Measurements from ENCODE around the gene TRMT1.

TRMT1 gene

GRCh38 chr19:13055213-13056051 lies 61.1 kb downstream of the TRMT1 start:
- ChIA-PET CTCF (interaction anchor here (0.6 to 3.4 kb wide), 9 partner anchors 11 to 683 kb away, joined by 3 to 11 read pairs (median 7); no protein-coding TSS in a partner anchor), POLR2A (interaction anchor here (0.6 to 2.5 kb wide), 11 partner anchors 10 to 111 kb away, joined by 3 to 11 read pairs (median 3); no protein-coding TSS in a partner anchor)
- TF ChIP-seq HDGF (IDR thresholded peaks at IDR 0.05; ENCODE audit: borderline replicate concordance) (no peak), FOXA1 (IDR thresholded peaks at IDR 0.05) (no peak), NFRKB (IDR thresholded peaks at IDR 0.05) (no peak), LEF1 (IDR thresholded peaks at IDR 0.05; ENCODE audit: borderline replicate concordance) (no peak), SUZ12 (IDR thresholded peaks at IDR 0.05) (no peak), CTBP1 (IDR thresholded peaks at IDR 0.05; ENCODE audit: borderline replicate concordance) (no peak), TARDBP (IDR thresholded peaks at IDR 0.05) (no peak), ZNF384 (IDR thresholded peaks at IDR 0.05) (no peak), SP1 (IDR thresholded peaks at IDR 0.05) (no peak), ELF4 (IDR thresholded peaks at IDR 0.05) (no peak), BHLHE40 (IDR thresholded peaks at IDR 0.05; ENCODE audit: borderline replicate concordance) (no peak), L3MBTL2 (conservative IDR thresholded peaks at IDR 0.05) (no peak), FOXM1 (IDR thresholded peaks at IDR 0.05; ENCODE audit: borderline replicate concordance) (no peak), FOXK2 (IDR thresholded peaks at IDR 0.05) (no peak), ARNT (IDR thresholded peaks at IDR 0.05) (no peak)
- TF ChIP-seq, protein P1, sequence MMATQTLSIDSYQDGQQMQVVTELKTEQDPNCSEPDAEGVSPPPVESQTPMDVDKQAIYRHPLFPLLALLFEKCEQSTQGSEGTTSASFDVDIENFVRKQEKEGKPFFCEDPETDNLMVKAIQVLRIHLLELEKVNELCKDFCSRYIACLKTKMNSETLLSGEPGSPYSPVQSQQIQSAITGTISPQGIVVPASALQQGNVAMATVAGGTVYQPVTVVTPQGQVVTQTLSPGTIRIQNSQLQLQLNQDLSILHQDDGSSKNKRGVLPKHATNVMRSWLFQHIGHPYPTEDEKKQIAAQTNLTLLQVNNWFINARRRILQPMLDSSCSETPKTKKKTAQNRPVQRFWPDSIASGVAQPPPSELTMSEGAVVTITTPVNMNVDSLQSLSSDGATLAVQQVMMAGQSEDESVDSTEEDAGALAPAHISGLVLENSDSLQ (IDR thresholded peaks at IDR 0.05) = no peak
- DNase-seq (ENCODE audit: extremely low spot score) = no peak
